GM18505 (cell line): ENCODE measurements around the gene CMPK2.

Experiments
- ATAC-seq: cut with Tn5 transposase; IDR thresholded peaks from one replicate; pipeline ENCODE4 v1.9.1; 2021; ENCODE audit not compliant: unreplicated experiment
- POLR2A ChIP-seq: IDR thresholded peaks from 4 replicates; pipeline ENCODE4 v1.6.1; 2011; ENCODE audit warnings: borderline replicate concordance; ENCODE audit not compliant: insufficient read depth, insufficient read length; ENCODE audit errors: extremely low read depth

The CMPK2 gene

GRCh38 chr2:6824962-6825361 is 40.7 kb downstream of the CMPK2 start:
- no peak for ATAC-seq
- TF ChIP-seq POLR2A, result no peak

- ATAC-seq, result no peak
- TF ChIP-seq POLR2A, result no peak
Measured at GRCh38 chr2:6823111-6823510, 42.6 kb downstream of the CMPK2 start.

DNA sequence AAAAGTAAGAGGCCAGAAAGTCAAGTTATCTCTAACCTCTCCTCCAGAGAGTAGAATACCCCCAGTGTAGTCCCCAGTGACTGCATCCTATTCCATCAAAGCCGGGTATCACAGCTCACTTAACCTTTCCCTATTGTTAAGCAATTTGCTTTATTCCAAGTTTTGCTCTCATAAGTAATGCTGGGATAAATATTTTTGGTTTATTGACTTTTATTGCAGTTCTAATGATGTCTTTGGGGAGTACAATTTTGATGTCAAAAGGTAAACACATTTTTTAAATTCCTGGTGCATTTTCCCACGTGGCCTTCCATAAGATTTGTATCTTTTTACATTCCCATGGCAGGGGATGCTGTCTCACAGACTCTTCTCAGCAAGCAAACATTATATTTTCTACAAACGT is 43.3 kb downstream of the CMPK2 start:
- ATAC-seq, result no peak
- no peak for TF ChIP-seq POLR2A

DNA sequence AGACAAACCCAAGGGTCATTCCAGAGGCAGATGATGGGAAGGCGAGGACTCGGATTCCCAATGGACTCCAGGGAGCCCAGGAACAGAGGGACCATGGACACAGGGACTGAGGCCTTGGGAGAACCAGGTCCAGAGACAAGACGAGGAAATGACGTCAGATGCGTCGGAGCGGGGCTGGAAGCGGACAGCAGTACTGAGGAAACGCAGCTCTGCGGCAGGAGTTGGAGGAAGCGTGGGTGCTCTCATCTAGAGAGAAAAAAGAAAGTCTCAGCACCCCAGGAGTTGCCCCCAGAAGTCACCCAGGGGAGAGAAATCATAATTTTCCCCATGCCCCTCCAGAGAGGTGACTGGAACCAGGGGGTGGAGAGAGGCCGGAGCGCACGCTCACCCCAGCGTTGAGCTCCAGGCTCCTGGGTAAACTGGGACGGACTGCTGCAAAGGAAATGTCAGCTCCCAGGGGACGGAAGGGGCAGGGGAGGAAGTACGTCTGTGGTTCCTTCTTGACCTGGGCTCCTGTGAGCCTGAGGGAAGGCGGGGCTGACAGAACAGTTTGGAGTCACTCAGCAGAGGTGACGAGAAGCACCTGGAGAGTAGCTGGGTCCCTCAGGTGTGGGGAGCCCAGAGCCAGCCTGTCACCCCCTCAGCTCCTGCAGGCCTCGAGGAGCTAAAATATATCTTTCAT is 44.7 kb downstream of the CMPK2 start:
- no peak for ATAC-seq
- no peak for TF ChIP-seq POLR2A

GRCh38 chr2:6820236-6820635 is 45.5 kb downstream of the CMPK2 start:
- TF ChIP-seq POLR2A, result no peak
- ATAC-seq, result no peak

DNA sequence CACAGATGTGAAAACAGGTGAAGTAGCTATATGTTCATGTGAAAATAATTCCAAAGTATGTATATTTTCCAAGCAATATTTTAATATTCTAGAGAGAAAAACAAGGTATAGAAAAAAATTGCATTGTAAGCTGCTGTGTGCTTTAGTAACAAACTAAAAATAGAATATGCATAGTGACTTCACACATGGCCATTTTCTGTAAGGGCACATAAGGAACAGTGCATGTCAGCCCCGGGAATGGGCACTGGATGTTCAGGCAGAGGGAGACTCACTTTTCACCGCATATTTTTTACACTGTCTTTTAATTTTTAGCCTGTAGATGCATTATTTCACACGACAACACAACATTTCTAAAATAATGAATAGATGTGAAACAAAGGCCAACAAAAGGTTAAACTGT is 46.0 kb downstream of the CMPK2 start:
- TF ChIP-seq POLR2A, result no peak
- no peak for ATAC-seq

GRCh38 chr2:6818012-6818411 is 47.7 kb downstream of the CMPK2 start:
- no peak for TF ChIP-seq POLR2A
- ATAC-seq, result no peak

GRCh38 chr2:6814869-6815268 is 50.8 kb downstream of the CMPK2 start:
- ATAC-seq, result no peak
- no peak for TF ChIP-seq POLR2A

DNA sequence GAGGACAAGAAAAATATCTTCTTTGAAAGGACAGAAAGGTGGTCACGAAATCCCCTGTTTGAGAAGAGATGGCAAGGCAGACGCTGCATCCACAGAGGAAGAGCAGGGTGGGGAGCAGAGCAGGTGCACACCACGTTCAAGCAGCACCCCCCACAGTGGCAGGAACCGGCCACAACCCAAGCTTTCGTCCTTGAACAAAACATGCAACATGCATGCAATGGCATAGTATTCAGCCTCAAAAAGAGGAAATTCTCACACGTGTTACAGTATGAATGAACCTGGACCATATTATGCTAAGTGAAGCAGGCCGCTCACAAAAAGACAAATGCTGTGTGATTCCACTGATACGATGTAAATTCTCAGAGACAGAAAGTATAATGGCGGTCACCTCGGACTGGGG is 51.4 kb downstream of the CMPK2 start:
- no peak for TF ChIP-seq POLR2A
- ATAC-seq, result no peak

DNA sequence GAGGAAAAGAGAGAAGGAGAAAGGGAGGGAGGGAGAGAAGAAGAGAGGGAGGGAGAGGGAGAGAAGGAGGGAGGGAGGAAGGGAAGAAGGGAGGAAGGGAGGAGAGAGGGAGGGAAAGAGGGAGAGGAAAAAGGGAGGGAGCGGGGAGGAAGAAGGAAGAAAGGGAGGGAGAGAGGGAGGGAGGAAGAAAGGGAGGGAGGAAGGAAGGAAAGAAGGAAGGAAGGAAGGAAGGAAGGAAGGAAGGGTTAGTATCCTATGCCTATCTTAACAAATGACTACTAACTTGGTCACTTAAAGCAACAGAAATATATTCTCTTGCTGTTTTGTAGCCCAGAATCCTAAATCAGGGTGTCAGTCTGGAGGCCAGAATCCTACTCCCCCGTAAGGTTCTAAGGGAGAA is 52.1 kb downstream of the CMPK2 start:
- no peak for TF ChIP-seq POLR2A
- ATAC-seq, result no peak

DNA sequence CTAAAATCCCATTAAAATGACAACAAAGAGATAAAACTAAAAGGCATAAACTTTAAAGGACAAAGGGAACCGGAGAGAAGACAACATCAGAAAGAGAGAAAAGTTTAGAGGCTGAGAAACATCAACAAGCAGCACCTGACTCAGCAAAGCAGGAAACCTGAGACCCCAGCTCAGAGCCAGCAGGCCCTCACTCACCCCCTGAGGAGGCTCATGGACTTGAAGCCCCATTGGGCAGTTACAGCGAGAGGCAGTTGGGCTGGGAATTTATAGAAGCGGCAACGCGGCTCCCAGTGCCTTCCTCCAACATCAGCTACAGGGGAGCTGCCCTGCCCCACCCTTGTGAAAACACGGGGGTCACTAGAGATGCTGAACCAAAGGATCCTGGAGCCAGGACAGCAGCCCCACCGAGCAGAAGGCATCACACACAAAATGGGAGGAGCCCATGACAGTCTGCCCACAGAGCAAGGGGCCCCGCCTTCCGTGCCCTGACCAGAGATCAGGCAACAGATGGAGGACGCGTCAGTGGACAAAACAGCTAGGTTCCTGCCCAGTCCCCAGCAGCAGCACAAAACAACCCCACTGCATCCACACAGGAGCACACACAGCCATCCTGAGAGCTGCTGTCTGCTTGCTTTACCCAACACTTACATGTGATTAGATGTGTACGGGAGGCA is 52.7 kb downstream of the CMPK2 start:
- no peak for TF ChIP-seq POLR2A
- ATAC-seq, result no peak

DNA sequence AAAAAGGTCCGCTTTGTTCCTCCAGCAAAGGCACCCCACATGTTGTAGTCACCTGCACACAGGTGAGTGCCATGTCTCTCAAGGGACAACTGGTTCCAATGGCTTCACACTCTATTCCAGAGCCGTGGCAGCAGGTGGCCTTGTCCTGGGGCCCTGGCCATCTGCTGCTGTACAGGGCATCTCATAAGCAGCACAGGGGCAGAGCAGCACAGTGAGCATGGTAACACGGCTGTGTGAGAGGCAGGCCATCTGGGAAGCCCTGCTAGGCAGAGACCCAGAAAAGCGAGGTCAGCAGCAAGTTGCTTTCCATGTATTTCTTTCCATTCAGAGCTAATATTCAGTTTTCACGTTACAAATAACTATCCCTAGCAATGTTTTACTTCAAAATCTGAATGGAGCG is 54.7 kb downstream of the CMPK2 start:
- no peak for TF ChIP-seq POLR2A
- no peak for ATAC-seq

GRCh38 chr2:6808426-6808825 is 57.3 kb downstream of the CMPK2 start:
- ATAC-seq, result no peak
- no peak for TF ChIP-seq POLR2A

DNA sequence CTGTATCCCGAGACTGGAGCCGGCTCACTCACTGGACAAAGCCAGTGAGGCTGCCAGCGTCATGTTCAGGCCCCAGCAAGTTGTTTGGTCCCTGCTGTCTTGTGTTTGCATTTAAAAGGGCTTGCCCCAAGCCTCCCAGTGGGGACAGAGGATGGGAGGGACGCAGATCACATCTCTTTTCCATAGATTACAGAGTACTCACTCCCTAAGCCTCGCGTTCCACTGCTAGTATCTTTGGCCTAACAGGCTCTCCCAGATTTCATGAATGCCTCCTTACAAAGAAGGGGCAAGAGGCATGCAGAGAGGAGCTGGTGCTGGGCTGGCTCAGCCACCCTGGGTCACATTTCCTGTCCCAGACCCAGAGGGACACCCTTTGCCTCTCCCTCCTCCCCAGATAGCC is 59.1 kb downstream of the CMPK2 start:
- ATAC-seq, result no peak

More for the DNA sequence above, 59.1 kb downstream of the CMPK2 start:
- no peak for TF ChIP-seq POLR2A
